LoVo (cell line): Measurements from ENCODE around the gene DIRAS1.
"Not testable (repeated sequence)": the region's sequence is repeated elsewhere in the genome, so short reads cannot be mapped to it uniquely, and the experiment has no call there.

Source experiments
- DNase-seq: peaks from one replicate; pipeline ENCODE4 v3.0.0-alpha.2; 2016; ENCODE audit warnings: low spot score

The DIRAS1 gene

DNA sequence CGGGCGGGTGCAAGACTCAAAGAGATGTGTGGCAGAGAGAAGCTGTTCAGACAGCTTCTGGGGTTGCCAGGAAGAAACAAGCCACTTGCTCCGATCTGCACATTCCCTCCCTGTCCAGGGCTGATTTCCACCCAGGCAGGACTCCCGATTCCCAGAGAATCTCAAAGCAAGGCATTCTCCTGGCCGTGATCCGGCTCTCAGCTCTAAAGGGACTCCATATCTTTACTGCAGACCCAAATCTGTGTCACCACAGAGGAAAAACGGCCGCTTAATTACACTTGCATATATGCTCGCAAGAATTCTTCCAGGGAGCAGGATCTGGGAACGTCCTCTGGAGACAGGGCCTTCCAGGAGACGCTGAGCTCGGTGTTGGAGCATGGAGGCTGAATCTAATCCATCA, 44.3 kb downstream of the DIRAS1 start:
- DNase-seq: no peak

GRCh38 chr19:2675892-2676291, 45.3 kb downstream of the DIRAS1 start:
- no peak for DNase-seq

- no peak for DNase-seq
Measured at GRCh38 chr19:2670217-2670616, 51.0 kb downstream of the DIRAS1 start.

GRCh38 chr19:2668175-2668763, 52.9 kb downstream of the DIRAS1 start:
- no peak for DNase-seq

DNA sequence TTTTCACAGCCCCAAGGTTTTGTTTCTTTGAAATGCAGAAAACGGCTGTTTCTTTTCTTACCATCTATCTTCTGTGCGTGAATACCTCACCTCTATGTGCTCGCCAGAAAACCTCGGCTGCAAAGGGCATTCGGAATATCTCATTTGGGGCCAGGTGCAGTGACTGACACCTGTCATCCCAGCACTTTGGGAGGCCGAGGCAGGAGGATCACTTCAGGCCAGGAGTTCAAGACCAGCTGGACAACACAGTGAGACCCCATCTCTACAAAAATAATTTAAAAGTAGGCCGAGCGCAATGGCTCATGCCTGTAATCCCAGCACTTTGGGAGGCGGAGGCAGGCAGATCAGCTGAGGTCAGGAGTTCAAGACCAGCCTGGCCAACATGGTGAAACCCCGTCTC, 53.8 kb downstream of the DIRAS1 start:
- not testable (repeated sequence) for DNase-seq

DNA sequence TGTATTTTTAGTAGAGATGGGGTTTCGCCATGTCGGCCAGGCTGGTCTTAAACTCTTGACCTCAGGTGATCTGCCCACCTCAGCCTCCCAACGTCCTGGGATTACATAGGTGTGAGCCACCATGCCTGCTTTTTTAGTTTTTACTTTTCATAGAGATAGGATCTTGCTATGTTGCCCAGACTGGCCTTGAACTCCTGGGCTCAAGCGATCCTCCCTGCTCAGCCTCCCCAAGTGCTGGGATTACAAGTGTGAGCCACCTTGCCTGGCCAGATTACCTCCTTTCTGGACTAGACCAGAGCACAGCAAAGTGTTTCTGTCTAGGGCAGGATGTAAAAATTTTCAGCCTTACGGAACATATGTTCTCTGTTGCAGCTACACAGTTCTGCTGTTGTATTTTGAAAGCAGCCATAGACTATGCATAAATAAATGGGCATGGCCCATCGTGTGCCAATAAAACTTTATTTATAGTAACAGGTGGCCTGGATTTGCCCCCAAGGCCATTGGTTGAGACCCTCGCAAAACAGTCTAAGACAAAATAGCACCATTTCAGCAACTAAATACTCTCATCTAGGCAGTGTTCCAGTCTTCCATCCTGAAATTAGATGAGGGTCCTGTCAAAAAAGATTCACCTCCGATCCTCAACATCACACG, 54.7 kb downstream of the DIRAS1 start:
- DNase-seq: no peak

DNA sequence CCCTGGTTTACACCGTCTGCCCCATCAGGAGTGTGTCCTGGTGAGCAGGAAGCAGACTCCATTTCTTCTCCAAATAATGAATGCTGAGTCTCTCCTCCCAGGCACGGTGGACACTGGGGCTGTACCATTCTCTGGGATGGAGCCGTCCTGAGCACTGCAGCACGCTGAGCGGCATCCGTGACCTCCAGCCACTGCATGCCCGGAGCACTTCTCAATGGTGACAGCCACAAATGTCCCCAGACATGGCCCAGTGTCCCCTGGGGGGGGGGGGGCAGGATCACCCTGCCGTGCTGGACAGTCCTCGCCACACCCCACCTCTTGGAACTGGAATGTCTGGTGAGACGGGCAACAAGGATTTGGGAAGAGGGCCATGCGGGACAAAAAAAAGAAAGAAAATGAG, 56.1 kb downstream of the DIRAS1 start:
- no peak for DNase-seq
